HepG2 (cell line): Measurements from ENCODE around the gene CD40. TPM values are rescaled to one million over a fixed set of nuclear protein-coding genes. Genes with fewer than 3 reads are reported as not detected.

ENCODE experiments used
- ATAC-seq: fragments of 200-7000 bp; cut with Tn5 transposase; 3 replicates; pipeline ENCODE4 v1.9.1; 2020; ENCODE audit warnings: mild to moderate bottlenecking, moderate library complexity
- BruUV-seq: library from RNA; stranded (reverse); fragments of 400-500 nt; replicated peaks from 2 replicates; lab custom pipeline; 2021; lab: Mats Ljungman, UMichigan
- CTCF ChIA-PET: fragments of 300-600 bp; formaldehyde crosslinking; extraction: SDS; loops from one replicate; lab custom pipeline; 2021; ENCODE audit warnings: low total read pairs, inconsistent platforms, low intra/inter-chr PET ratio; lab: Yijun Ruan, JAX
- POLR2A ChIA-PET: fragments of 350-600 bp; sonication (Branson Sonifier 250); formaldehyde crosslinking; loops from one replicate; lab custom pipeline; 2020; ENCODE audit warnings: antibody characterized with exemption, inconsistent platforms; lab: Yijun Ruan, JAX
- DNase-seq: peaks from one replicate; pipeline ENCODE4 v3.0.0-alpha.2; 2015; ENCODE audit warnings: low spot score
- FAIRE-seq: peaks from 3 replicates; lab custom pipeline; 2011; peaks lifted over from hg19 to GRCh38; lab: Jason Lieb, UNC
- H2AFZ ChIP-seq: one replicate; pipeline ENCODE4 v1.6.1; 2011; ENCODE audit warnings: low read length, inconsistent platforms
- H3K27ac ChIP-seq: fragments of 300-600 bp; 3 replicates; pipeline ENCODE4 v1.8.0; 2011; ENCODE audit warnings: mixed run types, mild to moderate bottlenecking, mixed read lengths, low read length, inconsistent platforms; ENCODE audit not compliant: insufficient read depth; ENCODE audit errors: extremely low read length
- H3K27me3 ChIP-seq, 2 experiments: fragments of 200-600 bp in 1 of 2; 2 replicates in 1 of 2; 3 replicates in 1 of 2; pipeline versions ENCODE4 v1.6.0 to v1.8.0; 2011; ENCODE audit warnings: low read length in 2 of 2, mild to moderate bottlenecking in 2 of 2, moderate library complexity in 2 of 2, inconsistent platforms in 1 of 2; ENCODE audit not compliant: insufficient read depth in 2 of 2, control insufficient read depth in 1 of 2
- H3K36me3 ChIP-seq, 2 experiments: fragments of 200-600 bp in 1 of 2; replicated peaks in 1 of 2; 2 replicates in 1 of 2; 3 replicates in 1 of 2; pipeline versions ENCODE4 v1.5.1 to v1.8.0; 2011; ENCODE audit warnings: low read length in 2 of 2, inconsistent platforms in 1 of 2; ENCODE audit not compliant: insufficient read depth in 2 of 2, control insufficient read depth in 1 of 2
- H3K4me1 ChIP-seq: 2 replicates; pipeline ENCODE4 v1.5.1; 2012; ENCODE audit warnings: low read length, inconsistent platforms; ENCODE audit not compliant: insufficient read depth
- H3K4me2 ChIP-seq: 2 replicates; pipeline ENCODE4 v1.6.0; 2011; ENCODE audit warnings: low read depth, low read length, inconsistent platforms
- H3K4me3 ChIP-seq, 3 experiments: fragments of 200-600 bp in 1 of 3; sonication (generic), shearing (Covaris generic) in 1 of 3; replicated peaks in 1 of 3; 2 replicates each; pipeline ENCODE4 v1.5.1; 2011 to 2016; ENCODE audit warnings: low read length in 3 of 3, inconsistent platforms in 2 of 3, low read depth in 2 of 3, mild to moderate bottlenecking in 2 of 3, control low read depth in 1 of 3, mixed read lengths in 1 of 3; ENCODE audit not compliant: insufficient read depth in 1 of 3
- H3K79me2 ChIP-seq: one replicate; pipeline ENCODE4 v1.6.1; 2011; ENCODE audit warnings: low read length, inconsistent platforms; ENCODE audit not compliant: insufficient read depth
- H3K9ac ChIP-seq: 2 replicates; pipeline ENCODE4 v1.6.0; 2011; ENCODE audit warnings: mild to moderate bottlenecking, low read depth, low read length, inconsistent platforms; ENCODE audit not compliant: insufficient read depth
- H3K9me3 ChIP-seq: 2 replicates; pipeline ENCODE4 v1.5.1; 2012; ENCODE audit warnings: mild to moderate bottlenecking, low read length
- H4K20me1 ChIP-seq: 2 replicates; pipeline ENCODE4 v1.6.0; 2011; ENCODE audit warnings: inconsistent platforms, mild to moderate bottlenecking, low read length, moderate library complexity; ENCODE audit not compliant: insufficient read depth
- CEBPG ChIP-seq: IDR thresholded peaks from 2 replicates; pipeline ENCODE4 v1.6.1; 2016
- ELF3 ChIP-seq: IDR thresholded peaks from 2 replicates; pipeline ENCODE4 v1.6.1; 2016; ENCODE audit warnings: missing genetic modification reagents, missing compliant biosample characterization
- HMG20A ChIP-seq: IDR thresholded peaks from 2 replicates; pipeline ENCODE4 v1.6.1; 2016; ENCODE audit warnings: borderline replicate concordance
- NONO ChIP-seq, 2 experiments: fragments of 450-650 bp in 1 of 2; sonication (generic) in 1 of 2; formaldehyde crosslinking in 1 of 2; IDR thresholded peaks in 1 of 2; conservative IDR thresholded peaks in 1 of 2; 2 replicates each; pipeline versions ENCODE4 v1.6.1 to v1.8.0; 2017 to 2022; ENCODE audit warnings: mild to moderate bottlenecking in 1 of 2, missing genetic modification reagents in 1 of 2, moderate library complexity in 1 of 2
- RXRB ChIP-seq: IDR thresholded peaks from 2 replicates; pipeline ENCODE4 v1.6.1; 2016; ENCODE audit warnings: borderline replicate concordance, missing genetic modification reagents, missing compliant biosample characterization
- SP5 ChIP-seq: IDR thresholded peaks from 2 replicates; pipeline ENCODE4 v1.6.1; 2016; ENCODE audit warnings: low read depth, borderline replicate concordance
- ZNF256 ChIP-seq: sonication (generic); formaldehyde crosslinking; conservative IDR thresholded peaks from 2 replicates; pipeline ENCODE4 v1.4.0; 2020; ENCODE audit warnings: missing genetic modification reagents
- ZNF296 ChIP-seq: sonication (generic); formaldehyde crosslinking; conservative IDR thresholded peaks from 2 replicates; pipeline ENCODE4 v1.5.0; 2020; ENCODE audit warnings: mild to moderate bottlenecking, missing genetic modification reagents
- ZNF562 ChIP-seq: sonication (generic); formaldehyde crosslinking; IDR thresholded peaks from 2 replicates; pipeline ENCODE4 v1.8.0; 2022; ENCODE audit warnings: missing genetic modification reagents, borderline replicate concordance
- WGBS: methylation state at CpG from one replicate; pipeline ENCODE4 v1.1.6; 2017; ENCODE audit warnings: low lambda C conversion rate; 5-methylcytosine and 5-hydroxymethylcytosine counted together
- in situ Hi-C: cut with HindIII; loops from 2 replicates; pipeline ENCODE4 v1.10.0; 2017; ENCODE audit warnings: low pct_unique_long_range_greater_than_20kb; ENCODE audit not compliant: extremely low pct_ligation_motif_present
- intact Hi-C: fragments of 100-400 bp; cut with micrococcal nuclease; formaldehyde crosslinking; loops from one replicate; pipeline ENCODE4 v1.10.0; 2022; ENCODE audit not compliant: unreplicated experiment
- polyA plus RNA-seq, 8 experiments: library from polyadenylated mRNA; depleted of rRNA in 3 of 8; stranded (reverse) in 7 of 8; unstranded in 1 of 8; fragments of >200 nt; fragmentation: Illumina TruSeq in 4 of 8; extraction: Trizol in 4 of 8; gene quantifications; 2 replicates each; pipeline versions ENCODE4 v1.2.1 to v1.2.3, GENCODE V29; 2011 to 2016; ENCODE audit warnings: low read depth in 4 of 8, missing spikeins in 1 of 8, mixed read lengths in 1 of 8; ENCODE audit not compliant: insufficient read depth in 1 of 8
- total RNA-seq, 5 experiments: library from RNA; depleted of rRNA; stranded (reverse); fragments of >200 nt; fragmentation: Illumina TruSeq; extraction: Trizol; gene quantifications; 2 replicates each; pipeline ENCODE4 v1.2.3, GENCODE V29; 2016; ENCODE audit warnings: low read depth in 1 of 5
- TF ChIP-seq, protein P1 (sequence below): sonication (generic); formaldehyde crosslinking; IDR thresholded peaks from 2 replicates; pipeline ENCODE4 v1.4.0; 2020; ENCODE audit warnings: missing genetic modification reagents

Gene CD40
- total and polyA plus RNA-seq, 2 of the 13 experiments (the other 11 are each of a cell fraction or from before 2014, with no cell fraction given) = 4.6 to 13.4 TPM

DNA sequence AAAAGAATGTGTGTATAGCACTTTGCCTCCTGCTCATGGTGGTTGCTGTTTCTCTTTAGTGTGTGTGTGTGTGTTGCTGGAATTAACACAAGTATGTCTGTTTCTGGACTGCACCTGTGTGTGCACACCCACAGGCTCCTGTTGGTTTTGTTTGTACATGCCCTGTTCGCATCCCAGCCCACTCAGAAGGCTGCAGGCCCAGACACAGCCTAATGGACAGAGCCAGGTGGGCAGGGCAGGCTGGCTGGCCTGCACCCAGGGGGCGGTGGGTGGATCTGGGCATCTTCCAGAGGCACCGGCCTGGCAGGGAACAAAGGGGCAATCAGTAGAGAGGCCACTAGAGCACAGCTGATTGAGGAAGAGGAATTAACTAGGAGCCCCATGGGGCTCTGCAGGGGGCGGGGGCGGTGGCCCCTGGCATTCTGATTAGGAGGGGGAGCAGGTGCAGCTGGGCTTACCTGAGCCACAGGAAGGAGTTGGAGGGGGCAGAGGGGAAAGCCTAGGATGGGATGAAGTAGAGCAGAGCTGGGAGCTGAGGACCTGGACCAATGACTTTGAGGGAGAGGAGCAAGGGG, 21.9 kb downstream of the CD40 start:
- Histone ChIP-seq H3K9me3 (no peaks in the 10 kb centered on the region), H3K4me2 (no peak overlapping the region), H3K9ac (no peak overlapping the region), H4K20me1 (no peaks in the 10 kb centered on the region), H3K4me1 (no peaks in the 10 kb centered on the region), H3K27me3 (peaks cover 7 to 63% of the 10 kb centered on the region in 2 experiments; a peak in 4 of 5 replicates), H3K4me3 (no peak overlapping the region), H3K36me3 (no peaks in the 10 kb centered on the region), H3K79me2 (no peaks in the 10 kb centered on the region), H2AFZ (no peak overlapping the region), H3K27ac (no peak overlapping the region)
- ATAC-seq = no peak; the same call in 1 of the 3 replicates
- CTCF ChIA-PET = no interaction called here
- TF ChIP-seq NONO (IDR thresholded peaks at IDR 0.05) (no peak), NONO (CRISPR knock-in tag; conservative IDR thresholded peaks at IDR 0.05) (no peak), ZNF562 (CRISPR knock-in tag) (no peak), ZNF256 (CRISPR knock-in tag) (no peak), SP5 (CRISPR knock-in tag) (no peak), CEBPG (CRISPR knock-in tag) (no peak), ZNF296 (CRISPR knock-in tag) (no peak), RXRB (CRISPR knock-in tag) (no peak), HMG20A (CRISPR knock-in tag) (no peak), ELF3 (no peak)
- TF ChIP-seq, protein P1, sequence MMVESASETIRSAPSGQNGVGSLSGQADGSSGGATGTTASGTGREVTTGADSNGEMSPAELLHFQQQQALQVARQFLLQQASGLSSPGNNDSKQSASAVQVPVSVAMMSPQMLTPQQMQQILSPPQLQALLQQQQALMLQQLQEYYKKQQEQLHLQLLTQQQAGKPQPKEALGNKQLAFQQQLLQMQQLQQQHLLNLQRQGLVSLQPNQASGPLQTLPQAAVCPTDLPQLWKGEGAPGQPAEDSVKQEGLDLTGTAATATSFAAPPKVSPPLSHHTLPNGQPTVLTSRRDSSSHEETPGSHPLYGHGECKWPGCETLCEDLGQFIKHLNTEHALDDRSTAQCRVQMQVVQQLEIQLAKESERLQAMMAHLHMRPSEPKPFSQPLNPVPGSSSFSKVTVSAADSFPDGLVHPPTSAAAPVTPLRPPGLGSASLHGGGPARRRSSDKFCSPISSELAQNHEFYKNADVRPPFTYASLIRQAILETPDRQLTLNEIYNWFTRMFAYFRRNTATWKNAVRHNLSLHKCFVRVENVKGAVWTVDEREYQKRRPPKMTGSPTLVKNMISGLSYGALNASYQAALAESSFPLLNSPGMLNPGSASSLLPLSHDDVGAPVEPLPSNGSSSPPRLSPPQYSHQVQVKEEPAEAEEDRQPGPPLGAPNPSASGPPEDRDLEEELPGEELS (CRISPR knock-in tag) = no peak
- DNase-seq = no peak
- no TSS peak for BruUV-seq
- 3% methylated on average over 5 of the region's 5 CpGs for WGBS
- POLR2A ChIA-PET = no interaction called here
- no peak for FAIRE-seq
- in situ Hi-C loops = no loop called here
- intact Hi-C loops = no loop called here
